ENCODE measurements around the gene OFD1.

- TF ChIP-seq POLR2A (IDR thresholded peaks at IDR 0.05) (peak in 2 of 4 donors; percentile 78 to 94), CTCF (IDR thresholded peaks at IDR 0.05) (no peak)
Observed at GRCh38 chrX:13688958-13689740, 45.4 kb upstream of the OFD1 start, which contains the start of gene RAB9A.

Measured in esophagus squamous epithelium (tissue), 4 donors.